Suprapubic skin (tissue), 3 donors: ENCODE measurements around the gene RNF17.

Experiments
- POLR2AphosphoS5 ChIP-seq, 3 donors: sonication (generic); formaldehyde crosslinking; IDR thresholded peaks; one replicate each; pipeline ENCODE4 v1.6.1; 2017; ENCODE audit warnings: antibody characterized with exemption in 3 of 3
- TF ChIP-seq, protein P1 (sequence below), 2 donors: fragments of 200-600 bp in 1 of 2; fragments of 450-650 bp in 1 of 2; sonication (generic) in 1 of 2; IDR thresholded peaks; one replicate each; pipeline ENCODE4 v1.5.1; 2016 to 2019; ENCODE audit warnings: antibody characterized with exemption in 2 of 2, mild to moderate bottlenecking in 1 of 2, moderate library complexity in 1 of 2

GRCh38 chr13:24834902-24835510 is 71.0 kb downstream of the RNF17 start:
- TF ChIP-seq, protein P1, sequence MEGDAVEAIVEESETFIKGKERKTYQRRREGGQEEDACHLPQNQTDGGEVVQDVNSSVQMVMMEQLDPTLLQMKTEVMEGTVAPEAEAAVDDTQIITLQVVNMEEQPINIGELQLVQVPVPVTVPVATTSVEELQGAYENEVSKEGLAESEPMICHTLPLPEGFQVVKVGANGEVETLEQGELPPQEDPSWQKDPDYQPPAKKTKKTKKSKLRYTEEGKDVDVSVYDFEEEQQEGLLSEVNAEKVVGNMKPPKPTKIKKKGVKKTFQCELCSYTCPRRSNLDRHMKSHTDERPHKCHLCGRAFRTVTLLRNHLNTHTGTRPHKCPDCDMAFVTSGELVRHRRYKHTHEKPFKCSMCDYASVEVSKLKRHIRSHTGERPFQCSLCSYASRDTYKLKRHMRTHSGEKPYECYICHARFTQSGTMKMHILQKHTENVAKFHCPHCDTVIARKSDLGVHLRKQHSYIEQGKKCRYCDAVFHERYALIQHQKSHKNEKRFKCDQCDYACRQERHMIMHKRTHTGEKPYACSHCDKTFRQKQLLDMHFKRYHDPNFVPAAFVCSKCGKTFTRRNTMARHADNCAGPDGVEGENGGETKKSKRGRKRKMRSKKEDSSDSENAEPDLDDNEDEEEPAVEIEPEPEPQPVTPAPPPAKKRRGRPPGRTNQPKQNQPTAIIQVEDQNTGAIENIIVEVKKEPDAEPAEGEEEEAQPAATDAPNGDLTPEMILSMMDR (IDR thresholded peaks at IDR 0.05): no peak
- TF ChIP-seq POLR2AphosphoS5 (IDR thresholded peaks at IDR 0.05): no peak
